Large intestine (tissue), 3 donors: ENCODE measurements around the gene PRUNE2. TPM values are rescaled to one million over a fixed set of nuclear protein-coding genes. Genes with fewer than 3 reads are reported as not detected.

Experiments
- DNase-seq, 2 donors: peaks; one replicate each; pipeline versions ENCODE4 v3.0.0 to v3.0.0-alpha.2; 2013
- H3K27ac ChIP-seq: one replicate; pipeline ENCODE4 v1.5.1; 2013; ENCODE audit warnings: low read length
- H3K27me3 ChIP-seq: 2 replicates; pipeline ENCODE4 v1.6.1; 2013; ENCODE audit warnings: low read length; ENCODE audit not compliant: control insufficient read depth, insufficient read depth
- H3K36me3 ChIP-seq: 2 replicates; pipeline ENCODE4 v1.6.1; 2013; ENCODE audit warnings: low read length; ENCODE audit not compliant: control insufficient read depth, insufficient read depth
- H3K4me1 ChIP-seq: one replicate; pipeline ENCODE4 v1.6.1; 2013; ENCODE audit warnings: low read length; ENCODE audit not compliant: control insufficient read depth, insufficient read depth
- H3K4me3 ChIP-seq: one replicate; pipeline ENCODE4 v1.5.1; 2013; ENCODE audit warnings: low read length
- H3K9me3 ChIP-seq: one replicate; pipeline ENCODE4 v1.6.1; 2013; ENCODE audit warnings: mild to moderate bottlenecking, low read depth, low read length, moderate library complexity; ENCODE audit not compliant: control insufficient read depth
- WGBS: methylation state at CpG from one replicate; pipeline ENCODE4 v1.1.5; 2013; ENCODE audit warnings: low lambda C conversion rate; ENCODE audit not compliant: insufficient coverage; 5-methylcytosine and 5-hydroxymethylcytosine counted together
- polyA plus RNA-seq: library from polyadenylated mRNA; unstranded; fragments of 120-200 nt; gene quantifications from one replicate; pipeline ENCODE4 v1.2.1, GENCODE V29; 2013

The PRUNE2 gene
- polyA plus RNA-seq, 1 donor, result 68.1 TPM

GRCh38 chr9:76691517-76692313 lies 214.2 kb downstream of the PRUNE2 start:
- WGBS, result 20% methylated on average over 1 of the region's 13 CpGs
- no peaks in the 10 kb centered on the region for H3K27me3 ChIP-seq
- peak overlapping the region; percentile 67 for H3K27ac ChIP-seq
- peaks cover 40% of the 10 kb centered on the region for H3K4me1 ChIP-seq
- H3K36me3 ChIP-seq, result no peaks in the 10 kb centered on the region
- peak in 1 of 2 donors; percentile 73 for DNase-seq
- no peaks in the 10 kb centered on the region for H3K9me3 ChIP-seq
- peak overlapping the region; percentile 34 for H3K4me3 ChIP-seq

- H3K27ac ChIP-seq, result no peak overlapping the region
- no peak overlapping the region for H3K4me3 ChIP-seq
- DNase-seq, result no peak
- no CpG with 5 or more reads among the region's 5 CpGs for WGBS
- no peaks in the 10 kb centered on the region for H3K27me3 ChIP-seq
- no peaks in the 10 kb centered on the region for H3K9me3 ChIP-seq
- H3K4me1 ChIP-seq, result peaks cover 40% of the 10 kb centered on the region
- H3K36me3 ChIP-seq, result no peaks in the 10 kb centered on the region
Measured at GRCh38 chr9:76690973-76691370, 214.9 kb downstream of the PRUNE2 start.

GRCh38 chr9:76690246-76690972 lies 215.5 kb downstream of the PRUNE2 start:
- H3K4me1 ChIP-seq, result peaks cover 40% of the 10 kb centered on the region
- H3K27ac ChIP-seq, result peak overlapping the region; percentile 61
- H3K27me3 ChIP-seq, result no peaks in the 10 kb centered on the region
- peak; percentile 33 to 72 for DNase-seq
- no peaks in the 10 kb centered on the region for H3K36me3 ChIP-seq
- H3K4me3 ChIP-seq, result no peak overlapping the region
- H3K9me3 ChIP-seq, result no peaks in the 10 kb centered on the region
- WGBS, result 11% methylated on average over 1 of the region's 1 CpG

DNA sequence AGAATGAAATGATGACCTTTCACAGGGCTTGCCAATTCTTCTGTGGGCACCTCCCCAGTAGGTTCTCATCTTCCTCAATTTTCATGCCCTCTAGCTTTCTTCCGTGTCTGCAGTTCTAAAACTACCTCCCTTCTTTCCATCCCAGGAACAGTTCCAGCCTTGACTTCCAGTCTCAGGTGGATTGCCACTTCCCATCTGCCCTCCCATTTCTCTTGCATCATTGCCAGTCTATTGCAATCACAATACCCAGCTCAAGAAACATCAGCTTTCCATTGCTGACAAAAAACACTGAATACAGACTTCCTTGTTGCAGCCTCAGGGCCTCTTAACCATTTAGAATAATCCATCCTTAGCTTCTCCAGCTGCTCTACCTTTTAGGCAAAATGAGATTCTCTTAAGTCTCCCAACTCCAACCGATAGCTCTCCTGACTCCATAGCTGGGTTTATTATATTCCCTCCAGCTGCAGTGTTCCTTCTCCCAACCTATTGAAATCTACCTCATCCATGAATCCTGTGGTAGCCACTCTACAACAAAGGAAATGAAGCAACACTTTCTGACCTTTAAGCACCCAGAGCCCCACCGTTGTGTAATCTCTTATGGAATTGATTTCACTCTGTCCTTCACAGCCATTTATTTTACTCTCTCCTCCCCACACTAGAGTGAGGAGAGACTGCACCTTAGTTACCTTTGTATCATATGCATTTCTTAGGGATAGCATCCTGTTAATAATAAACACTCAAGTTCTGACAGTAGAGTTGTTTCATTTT lies 217.3 kb downstream of the PRUNE2 start:
- peak; percentile 29 to 84 for DNase-seq
- H3K27me3 ChIP-seq, result no peaks in the 10 kb centered on the region
- no peaks in the 10 kb centered on the region for H3K36me3 ChIP-seq
- H3K27ac ChIP-seq, result peak overlapping the region; percentile 24
- no peaks in the 10 kb centered on the region for H3K9me3 ChIP-seq
- peaks cover 40% of the 10 kb centered on the region for H3K4me1 ChIP-seq
- H3K4me3 ChIP-seq, result no peak overlapping the region
- 100% methylated on average over 1 of the region's 3 CpGs for WGBS

GRCh38 chr9:76687861-76688391 lies 218.0 kb downstream of the PRUNE2 start:
- no peak overlapping the region for H3K4me3 ChIP-seq
- H3K9me3 ChIP-seq, result no peaks in the 10 kb centered on the region
- DNase-seq, result no peak
- WGBS, result no CpG with 5 or more reads among the region's 4 CpGs
- no peaks in the 10 kb centered on the region for H3K36me3 ChIP-seq
- peaks cover 40% of the 10 kb centered on the region for H3K4me1 ChIP-seq
- peak overlapping the region; percentile 24 for H3K27ac ChIP-seq
- no peaks in the 10 kb centered on the region for H3K27me3 ChIP-seq

GRCh38 chr9:76686756-76687155 lies 219.2 kb downstream of the PRUNE2 start:
- Histone ChIP-seq H3K27me3 (no peaks in the 10 kb centered on the region), H3K4me1 (peaks cover 33% of the 10 kb centered on the region), H3K9me3 (no peaks in the 10 kb centered on the region), H3K4me3 (no peak overlapping the region), H3K36me3 (no peaks in the 10 kb centered on the region), H3K27ac (no peak overlapping the region)
- no CpG with 5 or more reads among the region's 4 CpGs for WGBS
- DNase-seq, result no peak

DNA sequence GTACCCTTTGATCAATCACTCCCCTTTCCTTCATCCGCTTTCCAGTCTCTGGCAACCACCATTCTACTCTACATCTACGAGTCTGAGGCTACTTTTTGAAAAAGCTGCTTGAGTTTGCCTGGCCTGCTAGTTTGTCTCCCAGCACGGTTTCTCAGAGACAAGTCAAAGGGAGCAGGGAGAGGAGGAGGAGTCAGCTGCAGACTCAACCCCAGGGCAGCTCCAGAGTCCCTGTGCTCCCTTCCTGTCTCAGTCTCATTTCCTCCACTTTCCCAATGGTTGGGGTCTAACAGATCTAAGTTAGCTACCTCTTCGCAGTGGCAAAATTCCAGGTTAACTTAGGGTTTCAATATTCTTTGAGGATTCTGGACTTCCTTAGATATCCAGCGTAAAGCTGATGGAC lies 221.7 kb downstream of the PRUNE2 start:
- H3K27me3 ChIP-seq, result no peaks in the 10 kb centered on the region
- 100% methylated on average over 1 of the region's 5 CpGs for WGBS
- no peak overlapping the region for H3K4me3 ChIP-seq

GRCh38 chr9:76681556-76681955 lies 224.4 kb downstream of the PRUNE2 start:
- Histone ChIP-seq H3K4me3 (no peak overlapping the region), H3K27ac (no peak overlapping the region), H3K27me3 (no peaks in the 10 kb centered on the region), H3K4me1 (no peaks in the 10 kb centered on the region), H3K9me3 (peaks cover 3% of the 10 kb centered on the region), H3K36me3 (no peaks in the 10 kb centered on the region)
- WGBS, result 50% methylated on average over 1 of the region's 2 CpGs
- DNase-seq, result no peak

More for the DNA sequence above, 221.7 kb downstream of the PRUNE2 start:
- no peaks in the 10 kb centered on the region for H3K9me3 ChIP-seq
- peaks cover 11% of the 10 kb centered on the region for H3K4me1 ChIP-seq
- no peak overlapping the region for H3K27ac ChIP-seq
- no peak for DNase-seq
- H3K36me3 ChIP-seq, result no peaks in the 10 kb centered on the region

- no peak overlapping the region for H3K4me3 ChIP-seq
- 96% methylated on average over 3 of the region's 10 CpGs for WGBS
- H3K27ac ChIP-seq, result no peak overlapping the region
- DNase-seq, result no peak
- H3K4me1 ChIP-seq, result no peaks in the 10 kb centered on the region
- H3K9me3 ChIP-seq, result peaks cover 3% of the 10 kb centered on the region
- H3K36me3 ChIP-seq, result no peaks in the 10 kb centered on the region
- no peaks in the 10 kb centered on the region for H3K27me3 ChIP-seq
Measured at GRCh38 chr9:76680716-76681425, 225.0 kb downstream of the PRUNE2 start.
